Osteoblast (primary cell): ENCODE measurements around the gene RPUSD1. TPM values are rescaled to one million over a fixed set of nuclear protein-coding genes. Genes with fewer than 3 reads are reported as not detected.

Experiments
- DNase-seq: peaks from one replicate; pipeline ENCODE4 v3.0.0; 2011; ENCODE audit warnings: low spot score, mixed read lengths; ENCODE audit not compliant: insufficient read length; ENCODE audit errors: missing footprints
- H2AFZ ChIP-seq: 2 replicates; pipeline ENCODE4 v1.6.0; 2011; ENCODE audit warnings: mild to moderate bottlenecking, low read length
- H3K27ac ChIP-seq: 2 replicates; pipeline ENCODE4 v1.5.1; 2011; ENCODE audit warnings: mild to moderate bottlenecking, low read depth, low read length, moderate library complexity
- H3K27me3 ChIP-seq: 2 replicates; pipeline ENCODE4 v1.6.0; 2012; ENCODE audit warnings: mild to moderate bottlenecking, control low read depth, inconsistent platforms, low read length, moderate library complexity; ENCODE audit not compliant: insufficient read depth
- H3K36me3 ChIP-seq: 2 replicates; pipeline ENCODE4 v1.5.1; 2011; ENCODE audit warnings: mild to moderate bottlenecking, low read length, control low read depth, moderate library complexity; ENCODE audit not compliant: insufficient read depth
- H3K4me1 ChIP-seq: 2 replicates; pipeline ENCODE4 v1.5.1; 2011; ENCODE audit warnings: mild to moderate bottlenecking, low read length, control low read depth, moderate library complexity; ENCODE audit not compliant: insufficient read depth
- H3K4me2 ChIP-seq: 2 replicates; pipeline ENCODE4 v1.6.0; 2011; ENCODE audit warnings: mild to moderate bottlenecking, low read length; ENCODE audit not compliant: insufficient read depth
- H3K4me3 ChIP-seq: fragments of 200-600 bp; sonication (generic); 3 replicates; pipeline ENCODE4 v1.5.1; 2012; ENCODE audit warnings: mild to moderate bottlenecking, low read length, inconsistent platforms; ENCODE audit not compliant: insufficient read depth
- H3K79me2 ChIP-seq: 2 replicates; pipeline ENCODE4 v1.6.0; 2012; ENCODE audit warnings: mild to moderate bottlenecking, low read length, control low read depth, inconsistent platforms; ENCODE audit not compliant: insufficient read depth
- H3K9me3 ChIP-seq: 2 replicates; pipeline ENCODE4 v1.5.1; 2011; ENCODE audit warnings: low read depth, low read length, control low read depth
- H4K20me1 ChIP-seq: 2 replicates; pipeline ENCODE4 v1.6.0; 2012; ENCODE audit warnings: mild to moderate bottlenecking, low read length, control low read depth; ENCODE audit not compliant: insufficient read depth
- total RNA-seq: library from RNA; depleted of rRNA; stranded (reverse); fragments of >200 nt; gene quantifications from 2 replicates; pipeline ENCODE4 v1.2.3, GENCODE V29; 2012
- TF ChIP-seq, protein P1 (sequence below): IDR thresholded peaks from 2 replicates; pipeline ENCODE4 v1.5.1; 2011; ENCODE audit warnings: mild to moderate bottlenecking, low read depth, low read length, moderate library complexity; ENCODE audit errors: extremely low read depth

The RPUSD1 gene
- total RNA-seq, 1 donor = 28.2 TPM

GRCh38 chr16:824601-825000, 36.4 kb upstream of the RPUSD1 start:
- no peaks in the 10 kb centered on the region for H3K36me3 ChIP-seq
- H4K20me1 ChIP-seq = no peaks in the 10 kb centered on the region
- TF ChIP-seq, protein P1, sequence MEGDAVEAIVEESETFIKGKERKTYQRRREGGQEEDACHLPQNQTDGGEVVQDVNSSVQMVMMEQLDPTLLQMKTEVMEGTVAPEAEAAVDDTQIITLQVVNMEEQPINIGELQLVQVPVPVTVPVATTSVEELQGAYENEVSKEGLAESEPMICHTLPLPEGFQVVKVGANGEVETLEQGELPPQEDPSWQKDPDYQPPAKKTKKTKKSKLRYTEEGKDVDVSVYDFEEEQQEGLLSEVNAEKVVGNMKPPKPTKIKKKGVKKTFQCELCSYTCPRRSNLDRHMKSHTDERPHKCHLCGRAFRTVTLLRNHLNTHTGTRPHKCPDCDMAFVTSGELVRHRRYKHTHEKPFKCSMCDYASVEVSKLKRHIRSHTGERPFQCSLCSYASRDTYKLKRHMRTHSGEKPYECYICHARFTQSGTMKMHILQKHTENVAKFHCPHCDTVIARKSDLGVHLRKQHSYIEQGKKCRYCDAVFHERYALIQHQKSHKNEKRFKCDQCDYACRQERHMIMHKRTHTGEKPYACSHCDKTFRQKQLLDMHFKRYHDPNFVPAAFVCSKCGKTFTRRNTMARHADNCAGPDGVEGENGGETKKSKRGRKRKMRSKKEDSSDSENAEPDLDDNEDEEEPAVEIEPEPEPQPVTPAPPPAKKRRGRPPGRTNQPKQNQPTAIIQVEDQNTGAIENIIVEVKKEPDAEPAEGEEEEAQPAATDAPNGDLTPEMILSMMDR = no peak
- H2AFZ ChIP-seq = no peak overlapping the region
- H3K4me3 ChIP-seq = no peak overlapping the region
- no peak overlapping the region for H3K27ac ChIP-seq
- H3K27me3 ChIP-seq = peaks cover 17% of the 10 kb centered on the region
- no peak for DNase-seq
- H3K4me1 ChIP-seq = peaks cover 10% of the 10 kb centered on the region
- no peak overlapping the region for H3K4me2 ChIP-seq
- no peaks in the 10 kb centered on the region for H3K79me2 ChIP-seq
- H3K9me3 ChIP-seq = no peaks in the 10 kb centered on the region

- H3K9me3 ChIP-seq = no peaks in the 10 kb centered on the region
- no peaks in the 10 kb centered on the region for H4K20me1 ChIP-seq
- no peak overlapping the region for H3K27ac ChIP-seq
- no peak for DNase-seq
- peaks cover 10% of the 10 kb centered on the region for H3K4me1 ChIP-seq
- TF ChIP-seq, protein P1 = no peak
- no peaks in the 10 kb centered on the region for H3K79me2 ChIP-seq
- no peaks in the 10 kb centered on the region for H3K36me3 ChIP-seq
- H3K27me3 ChIP-seq = peaks cover 20% of the 10 kb centered on the region
- no peak overlapping the region for H3K4me3 ChIP-seq
- no peak overlapping the region for H3K4me2 ChIP-seq
- H2AFZ ChIP-seq = no peak overlapping the region
Observed at GRCh38 chr16:824194-824593, 36.0 kb upstream of the RPUSD1 start.

GRCh38 chr16:822909-823297, 34.7 kb upstream of the RPUSD1 start:
- Histone ChIP-seq H3K79me2 (no peaks in the 10 kb centered on the region), H3K4me1 (peaks cover 10% of the 10 kb centered on the region), H3K4me3 (no peak overlapping the region), H3K27me3 (peaks cover 28% of the 10 kb centered on the region), H3K27ac (no peak overlapping the region), H4K20me1 (no peaks in the 10 kb centered on the region), H2AFZ (no peak overlapping the region), H3K36me3 (no peaks in the 10 kb centered on the region), H3K4me2 (no peak overlapping the region), H3K9me3 (no peaks in the 10 kb centered on the region)
- TF ChIP-seq, protein P1 = no peak
- DNase-seq = no peak

GRCh38 chr16:822174-822908, 34.2 kb upstream of the RPUSD1 start:
- no peaks in the 10 kb centered on the region for H3K9me3 ChIP-seq
- peaks cover 10% of the 10 kb centered on the region for H3K4me1 ChIP-seq
- no peak overlapping the region for H3K4me2 ChIP-seq
- no peaks in the 10 kb centered on the region for H4K20me1 ChIP-seq
- no peak overlapping the region for H3K27ac ChIP-seq
- H3K27me3 ChIP-seq = peaks cover 34% of the 10 kb centered on the region
- no peak for DNase-seq
- no peak overlapping the region for H3K4me3 ChIP-seq
- TF ChIP-seq, protein P1 = no peak
- no peaks in the 10 kb centered on the region for H3K36me3 ChIP-seq
- H3K79me2 ChIP-seq = no peaks in the 10 kb centered on the region
- H2AFZ ChIP-seq = no peak overlapping the region
